Activated CD8-positive, alpha-beta memory T cell treated with anti-CD3 and anti-CD28 coated beads, Interleukin-2, amount 50 U/mL, for 1 hour (primary cell): Measurements from ENCODE around the gene APRT.
"Not testable (repeated sequence)": the region's sequence is repeated elsewhere in the genome, so short reads cannot be mapped to it uniquely, and the experiment has no call there.

Experiments used
- DNase-seq: peaks from one replicate; pipeline ENCODE4 v3.0.0-alpha.2; 2020; ENCODE audit errors: extremely low read depth

APRT gene

GRCh38 chr16:88772871-88773811, 38.6 kb downstream of the APRT start:
- no peak for DNase-seq

- DNase-seq, result not testable (repeated sequence)
These were observed 39.9 kb downstream of the APRT start for GRCh38 chr16:88771781-88772180.

GRCh38 chr16:88771294-88771772, 40.4 kb downstream of the APRT start:
- DNase-seq, result no peak

- DNase-seq, result no peak
These were observed 41.1 kb downstream of the APRT start for GRCh38 chr16:88770461-88771293.

GRCh38 chr16:88769617-88770460, 41.9 kb downstream of the APRT start:
- no peak for DNase-seq

GRCh38 chr16:88768071-88768783, 43.5 kb downstream of the APRT start:
- DNase-seq, result no peak

- DNase-seq, result no peak
These were observed 44.1 kb downstream of the APRT start for GRCh38 chr16:88767546-88768070.

GRCh38 chr16:88766975-88767374, 44.8 kb downstream of the APRT start:
- DNase-seq, result no peak

- DNase-seq, result no peak
These were observed 46.8 kb downstream of the APRT start for GRCh38 chr16:88764913-88765349.

- DNase-seq, result no peak
These were observed 47.6 kb downstream of the APRT start for GRCh38 chr16:88764080-88764479.

GRCh38 chr16:88763502-88764053, 48.1 kb downstream of the APRT start:
- DNase-seq, result no peak

- no peak for DNase-seq
These were observed 48.8 kb downstream of the APRT start for GRCh38 chr16:88762941-88763340.

- DNase-seq, result no peak
These were observed 49.4 kb downstream of the APRT start for GRCh38 chr16:88762258-88762870.

GRCh38 chr16:88761830-88762229, 49.9 kb downstream of the APRT start:
- DNase-seq, result no peak

GRCh38 chr16:88761143-88761534, 50.6 kb downstream of the APRT start:
- DNase-seq, result no peak

- no peak for DNase-seq
These were observed 51.1 kb downstream of the APRT start for GRCh38 chr16:88760424-88761142.

GRCh38 chr16:88759976-88760350, 51.8 kb downstream of the APRT start:
- no peak for DNase-seq
